Coronary artery (tissue), 2 donors: ENCODE measurements around the gene MACROD2.

Experiments used
- DNase-seq: peaks from one replicate; pipeline ENCODE4 v3.0.0-alpha.2; 2017; ENCODE audit warnings: low spot score
- H3K27ac ChIP-seq, 2 donors: fragments of 200-600 bp; sonication (generic); one replicate each; pipeline ENCODE4 v1.5.1; 2016 to 2019
- H3K4me3 ChIP-seq: fragments of 200-600 bp; sonication (generic); 2 replicates; pipeline ENCODE4 v1.5.1; 2016; ENCODE audit warnings: mild to moderate bottlenecking, moderate library complexity
- CTCF ChIP-seq: fragments of 200-600 bp; sonication (generic); IDR thresholded peaks from one replicate; pipeline ENCODE4 v1.5.1; 2019; ENCODE audit warnings: antibody characterized with exemption

The MACROD2 gene

GRCh38 chr20:14069796-14070195, 74.5 kb downstream of the MACROD2 start:
- DNase-seq: no peak
- no peak for TF ChIP-seq CTCF
- H3K4me3 ChIP-seq: no peak overlapping the region
- H3K27ac ChIP-seq: no peak overlapping the region

GRCh38 chr20:14093652-14094051, 98.3 kb downstream of the MACROD2 start:
- no peak overlapping the region for H3K27ac ChIP-seq
- no peak overlapping the region for H3K4me3 ChIP-seq
- DNase-seq: no peak
- no peak for TF ChIP-seq CTCF

- H3K27ac ChIP-seq: no peak overlapping the region
- H3K4me3 ChIP-seq: no peak overlapping the region
- TF ChIP-seq CTCF: no peak
- DNase-seq: no peak
Measured at GRCh38 chr20:14098261-14098660, 102.9 kb downstream of the MACROD2 start.

- H3K4me3 ChIP-seq: no peak overlapping the region
- H3K27ac ChIP-seq: no peak overlapping the region
- TF ChIP-seq CTCF: no peak
- DNase-seq: no peak
Measured at GRCh38 chr20:14113416-14113815, 118.1 kb downstream of the MACROD2 start.

- TF ChIP-seq CTCF: no peak
- Histone ChIP-seq H3K4me3 (no peak overlapping the region), H3K27ac (no peak overlapping the region)
- no peak for DNase-seq
Measured at GRCh38 chr20:14114065-14114704, 118.9 kb downstream of the MACROD2 start.

- H3K4me3 ChIP-seq: no peak overlapping the region
- no peak for DNase-seq
- no peak overlapping the region for H3K27ac ChIP-seq
- TF ChIP-seq CTCF: no peak
Measured at GRCh38 chr20:14116037-14116436, 120.7 kb downstream of the MACROD2 start.

GRCh38 chr20:14117768-14118167, 122.5 kb downstream of the MACROD2 start:
- no peak for DNase-seq
- no peak overlapping the region for H3K27ac ChIP-seq
- no peak for TF ChIP-seq CTCF
- H3K4me3 ChIP-seq: no peak overlapping the region
